ENCODE results near the gene LRRC8A. TPM values are rescaled to one million over a fixed set of nuclear protein-coding genes. Genes with fewer than 3 reads are reported as not detected.

LRRC8A gene
- total and polyA plus RNA-seq, 2 experiments from 2014 or later = 37.3 to 80.5 TPM

- Mint-ChIP-seq H3K4me3 (no peak overlapping the region), H3K27me3 (ENCODE audit: insufficient read depth, low read depth, poor library complexity) (peaks cover 2% of the 10 kb centered on the region), H3K36me3 (ENCODE audit: low read depth) (peaks cover 34% of the 10 kb centered on the region), H3K4me1 (peaks cover 6% of the 10 kb centered on the region; the same call in 2 of the 3 replicates), H3K27ac (no peak overlapping the region), H3K9me3 (no peaks in the 10 kb centered on the region)
- no peaks in the 10 kb centered on the region for H3K27me3 ChIP-seq (ENCODE audit: insufficient read depth)
- no peaks in the 10 kb centered on the region for H3K36me3 ChIP-seq (ENCODE audit: insufficient read depth)
- no peak overlapping the region for H3K4me2 ChIP-seq
- H3K79me2 ChIP-seq (replicated peaks; ENCODE audit: insufficient read depth) = peaks cover 20% of the 10 kb centered on the region
- no peak overlapping the region for H3K27ac ChIP-seq (ENCODE audit: low read depth)
- no peak overlapping the region for H2AFZ ChIP-seq
- H3K4me3 ChIP-seq = no peak overlapping the region
- DNase-seq (ENCODE audit: low spot score) (no peak), ATAC-seq (no peak)
- H4K20me1 ChIP-seq (replicated peaks; ENCODE audit: insufficient read depth) = peaks cover 16% of the 10 kb centered on the region
- H3K9me2 ChIP-seq (ENCODE audit: insufficient read depth) = no peaks in the 10 kb centered on the region
- H3K4me1 ChIP-seq (ENCODE audit: insufficient read depth) = no peaks in the 10 kb centered on the region
- no peak for TF ChIP-seq ZNF331 (CRISPR knock-in tag; IDR thresholded peaks at IDR 0.05; ENCODE audit: low read depth)
- TF ChIP-seq EZH2 (IDR thresholded peaks at IDR 0.05; ENCODE audit: low read depth, unreplicated experiment) = no peak
- TF ChIP-seq ZNF462 (CRISPR knock-in tag; IDR thresholded peaks at IDR 0.05) = no peak
- no peak for TF ChIP-seq POLR2AphosphoS5 (IDR thresholded peaks at IDR 0.05; ENCODE audit: low read depth)
- TF ChIP-seq JUNB (IDR thresholded peaks at IDR 0.05; ENCODE audit: unreplicated experiment) = no peak
- TF ChIP-seq STAT1 (IDR thresholded peaks at IDR 0.05; ENCODE audit: unreplicated experiment) = no peak
- no peak for TF ChIP-seq ETS1 (IDR thresholded peaks at IDR 0.05)
- no peak for TF ChIP-seq CTCF (conservative IDR thresholded peaks at IDR 0.05; ENCODE audit: low read depth in 2 of 2)
- no peak for TF ChIP-seq NANOG (IDR thresholded peaks at IDR 0.05; ENCODE audit: borderline replicate concordance)
- TF ChIP-seq CREB1 (CRISPR knock-in tag; IDR thresholded peaks at IDR 0.05; ENCODE audit: low read depth) = no peak
- no peak for TF ChIP-seq EZH2phosphoT487 (IDR thresholded peaks at IDR 0.05; ENCODE audit: unreplicated experiment)
- TF ChIP-seq ZNF114 (CRISPR knock-in tag; IDR thresholded peaks at IDR 0.05) = no peak
- no peak for TF ChIP-seq REST (IDR thresholded peaks at IDR 0.05; ENCODE audit: unreplicated experiment)
- H3F3A ChIP-seq (replicated peaks; ENCODE audit: low read depth) = no peaks in the 10 kb centered on the region
Observed at GRCh38 chr9:128903871-128904620, 22.1 kb downstream of the LRRC8A start.
